Psoas muscle (tissue), 8 donors: ENCODE data around the gene RNF187. TPM values are rescaled to one million over a fixed set of nuclear protein-coding genes. Genes with fewer than 3 reads are reported as not detected.

Source experiments
- ATAC-seq, 4 donors: fragments of 200-7000 bp; cut with Tn5 transposase; one replicate each; pipeline ENCODE4 v1.9.1; 2020; ENCODE audit warnings: moderate library complexity in 3 of 4, mild to moderate bottlenecking in 2 of 4
- DNase-seq, 2 donors: peaks; one replicate each; pipeline ENCODE4 v3.0.0-alpha.2; 2020
- H3K27ac ChIP-seq: fragments of 200-600 bp; one replicate; pipeline ENCODE4 v1.8.0; 2022
- H3K27me3 ChIP-seq, 3 donors: fragments of 200-600 bp in 1 of 3; one replicate each; pipeline versions ENCODE4 v1.6.1 to v1.8.0; 2013 to 2022; ENCODE audit warnings: low read length in 2 of 3, mild to moderate bottlenecking in 2 of 3, moderate library complexity in 1 of 3; ENCODE audit not compliant: insufficient read depth in 3 of 3
- H3K36me3 ChIP-seq, 2 donors: fragments of 200-600 bp in 1 of 2; one replicate each; pipeline versions ENCODE4 v1.6.1 to v1.8.0; 2013 to 2022; ENCODE audit warnings: low read depth in 1 of 2, mild to moderate bottlenecking in 1 of 2, moderate library complexity in 1 of 2; ENCODE audit not compliant: insufficient read depth in 1 of 2
- H3K4me1 ChIP-seq: fragments of 200-600 bp; one replicate; pipeline ENCODE4 v1.8.0; 2022
- H3K4me3 ChIP-seq: fragments of 200-600 bp; one replicate; pipeline ENCODE4 v1.8.0; 2022; ENCODE audit warnings: mild to moderate bottlenecking
- H3K9me3 ChIP-seq: fragments of 200-600 bp; one replicate; pipeline ENCODE4 v1.8.0; 2022
- WGBS, 3 donors: extraction: QIAGEN DNeasy Blood & Tissue Kit; methylation state at CpG; one replicate each; pipeline versions ENCODE4 v1.1.6 to v1.1.7; 2013; 5-methylcytosine and 5-hydroxymethylcytosine counted together
- intact Hi-C, 2 donors: fragments of 100-400 bp; cut with DNase I; formaldehyde crosslinking; loops; one replicate each; pipeline versions ENCODE4 v1.11.0 to v1.14.2; 2022
- polyA plus RNA-seq, 3 donors: library from polyadenylated mRNA; stranded (reverse); fragments of 200-250 nt; gene quantifications; one replicate each; pipeline ENCODE4 v1.2.3, GENCODE V29; 2013
- total RNA-seq, 4 donors: library from RNA; stranded (reverse); fragmentation: NEBNext Ultra II Directional in 2 of 4; extraction: Animal tissue kit (Norgen Biotek cat#: 25700) in 2 of 4; gene quantifications; one replicate each; pipeline versions ENCODE4 v1.2.1 to v1.2.4, GENCODE V29; 2021 to 2023
- TF ChIP-seq, protein P1 (sequence below): fragments of 200-600 bp; IDR thresholded peaks from one replicate; pipeline ENCODE4 v1.8.0; 2022; ENCODE audit warnings: antibody characterized with exemption
- donor health status: healthy with polysubstance abuse.
- donor health status: DM: no; HTN: no; CAD: no; lungs with moderate emphysema.
- donor health status: Bipolar disorder and iron deficiency.
- donor health status: healthy.
- donor health status: DM: yes; HTN: yes; CAD: no.
- donor health status: DM: no; HTN: no; CAD: no.
- donor health status: DM: no; HTN: no; CAD: no.
- donor health status: DM: yes; HTN: yes; CAD: no.

The RNF187 gene
- total and polyA plus RNA-seq, 7 donors, result 34.8 to 167 (median 85.2) TPM

DNA sequence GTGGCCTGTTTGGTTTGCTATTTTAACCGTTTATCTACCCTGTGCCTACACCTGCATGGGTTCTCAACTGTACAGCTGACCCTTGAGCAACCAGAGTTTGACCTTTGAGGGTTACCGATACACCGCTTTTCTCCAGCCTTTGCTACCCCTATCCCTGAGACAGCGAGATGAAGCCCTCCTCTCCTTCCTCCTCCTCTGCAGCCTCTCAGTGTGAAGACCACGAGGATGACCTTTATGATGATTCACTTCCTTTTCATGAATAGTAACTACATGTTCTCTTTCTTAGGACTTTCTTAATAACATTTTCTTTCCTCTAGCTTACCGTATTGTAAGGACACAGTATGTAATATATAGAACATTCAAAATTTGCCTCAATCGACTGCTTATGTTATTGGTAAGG is 14.5 kb upstream of the RNF187 start:
- Histone ChIP-seq H3K4me3 (no peak overlapping the region), H3K36me3 (no peaks in the 10 kb centered on the region), H3K27ac (no peak overlapping the region), H3K9me3 (no peaks in the 10 kb centered on the region), H3K4me1 (no peaks in the 10 kb centered on the region), H3K27me3 (peaks cover 0 to 43% (median 14%) of the 10 kb centered on the region in 3 donors)
- TF ChIP-seq, protein P1, sequence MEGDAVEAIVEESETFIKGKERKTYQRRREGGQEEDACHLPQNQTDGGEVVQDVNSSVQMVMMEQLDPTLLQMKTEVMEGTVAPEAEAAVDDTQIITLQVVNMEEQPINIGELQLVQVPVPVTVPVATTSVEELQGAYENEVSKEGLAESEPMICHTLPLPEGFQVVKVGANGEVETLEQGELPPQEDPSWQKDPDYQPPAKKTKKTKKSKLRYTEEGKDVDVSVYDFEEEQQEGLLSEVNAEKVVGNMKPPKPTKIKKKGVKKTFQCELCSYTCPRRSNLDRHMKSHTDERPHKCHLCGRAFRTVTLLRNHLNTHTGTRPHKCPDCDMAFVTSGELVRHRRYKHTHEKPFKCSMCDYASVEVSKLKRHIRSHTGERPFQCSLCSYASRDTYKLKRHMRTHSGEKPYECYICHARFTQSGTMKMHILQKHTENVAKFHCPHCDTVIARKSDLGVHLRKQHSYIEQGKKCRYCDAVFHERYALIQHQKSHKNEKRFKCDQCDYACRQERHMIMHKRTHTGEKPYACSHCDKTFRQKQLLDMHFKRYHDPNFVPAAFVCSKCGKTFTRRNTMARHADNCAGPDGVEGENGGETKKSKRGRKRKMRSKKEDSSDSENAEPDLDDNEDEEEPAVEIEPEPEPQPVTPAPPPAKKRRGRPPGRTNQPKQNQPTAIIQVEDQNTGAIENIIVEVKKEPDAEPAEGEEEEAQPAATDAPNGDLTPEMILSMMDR, result no peak
- DNase-seq, result no peak
- no peak for ATAC-seq
- WGBS, 3 donors, result 70 to 81% (median 70%) methylated on average over 7 of the region's 7 CpGs
- intact Hi-C loops, result no loop called here

DNA sequence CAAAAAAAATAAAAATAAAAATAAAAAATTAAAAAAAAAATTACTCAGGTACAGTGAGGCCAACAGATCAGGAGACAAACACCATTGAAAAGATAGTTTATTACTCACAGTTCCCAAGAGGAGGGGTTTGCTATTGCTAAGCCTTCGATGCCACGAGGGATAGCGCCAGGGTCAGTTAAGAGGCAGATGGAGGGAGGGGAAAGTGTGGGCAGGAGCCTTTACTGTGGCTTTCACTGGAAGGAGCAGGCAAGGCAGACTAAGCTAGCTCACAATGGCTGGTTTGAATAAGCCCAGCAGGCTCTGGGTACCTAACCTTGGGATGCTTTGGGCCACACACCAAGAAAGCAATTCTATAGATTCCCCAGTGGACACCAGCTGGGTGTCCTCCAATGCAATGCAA is 12.7 kb upstream of the RNF187 start:
- DNase-seq (no peak), ATAC-seq (no peak)
- Histone ChIP-seq H3K36me3 (no peaks in the 10 kb centered on the region), H3K27me3 (peaks cover 0 to 25% (median 8%) of the 10 kb centered on the region in 3 donors), H3K4me1 (no peaks in the 10 kb centered on the region), H3K27ac (no peak overlapping the region), H3K9me3 (no peaks in the 10 kb centered on the region), H3K4me3 (no peak overlapping the region)
- TF ChIP-seq, protein P1, result no peak
- WGBS, 3 donors, result 67 to 75% (median 72%) methylated on average over 3 of the region's 3 CpGs
- intact Hi-C loops, result no loop called here

DNA sequence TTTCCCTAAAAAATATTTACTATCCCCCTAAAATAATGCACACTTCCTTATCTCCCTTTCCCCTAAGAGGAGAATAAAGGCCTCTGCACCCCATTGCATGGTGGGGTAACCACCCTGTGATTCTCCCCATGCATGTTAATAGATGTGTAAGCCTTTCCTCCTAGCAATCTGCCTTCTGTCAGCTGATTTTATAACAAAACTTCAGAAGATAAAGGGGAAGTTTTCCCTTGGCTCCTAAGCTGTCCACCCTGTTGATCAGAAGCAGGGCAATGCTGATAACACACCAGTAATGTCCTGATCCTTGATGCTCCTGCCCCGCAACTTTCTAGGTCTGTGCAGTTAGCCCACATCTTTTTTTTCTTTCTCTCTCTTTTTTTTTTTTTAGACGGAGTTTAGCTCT is 11.4 kb upstream of the RNF187 start:
- TF ChIP-seq, protein P1, result no peak
- Histone ChIP-seq H3K36me3 (no peaks in the 10 kb centered on the region), H3K9me3 (no peaks in the 10 kb centered on the region), H3K4me1 (no peaks in the 10 kb centered on the region), H3K27ac (no peak overlapping the region), H3K4me3 (no peak overlapping the region), H3K27me3 (peaks cover 0 to 14% (median 4%) of the 10 kb centered on the region in 3 donors)
- ATAC-seq (no peak), DNase-seq (no peak)
- intact Hi-C loops, result no loop called here
- WGBS, 3 donors, result 77 to 88% (median 83%) methylated on average over 2 of the region's 2 CpGs

DNA sequence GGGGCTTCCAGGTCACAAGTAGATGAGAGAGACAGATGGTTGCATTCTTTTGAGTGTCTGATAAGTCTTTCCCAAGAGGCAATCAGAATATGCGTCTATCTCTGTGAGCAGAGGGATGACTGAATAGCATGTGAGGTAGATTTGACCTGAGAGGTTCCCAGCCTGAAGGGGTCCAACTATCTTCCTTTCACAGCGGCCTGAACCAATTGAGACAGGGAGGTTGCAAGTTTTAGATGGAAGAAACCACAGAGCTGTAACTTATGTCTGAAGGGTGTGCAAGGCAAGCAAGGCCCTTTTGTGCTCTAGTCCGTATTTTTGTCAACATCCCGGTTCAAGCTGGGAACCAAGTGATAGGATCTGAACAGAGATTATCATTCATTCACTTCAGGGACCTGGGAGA is 9.9 kb upstream of the RNF187 start:
- WGBS, 3 donors, result 81 to 85% (median 84%) methylated on average over 4 of the region's 4 CpGs

DNA sequence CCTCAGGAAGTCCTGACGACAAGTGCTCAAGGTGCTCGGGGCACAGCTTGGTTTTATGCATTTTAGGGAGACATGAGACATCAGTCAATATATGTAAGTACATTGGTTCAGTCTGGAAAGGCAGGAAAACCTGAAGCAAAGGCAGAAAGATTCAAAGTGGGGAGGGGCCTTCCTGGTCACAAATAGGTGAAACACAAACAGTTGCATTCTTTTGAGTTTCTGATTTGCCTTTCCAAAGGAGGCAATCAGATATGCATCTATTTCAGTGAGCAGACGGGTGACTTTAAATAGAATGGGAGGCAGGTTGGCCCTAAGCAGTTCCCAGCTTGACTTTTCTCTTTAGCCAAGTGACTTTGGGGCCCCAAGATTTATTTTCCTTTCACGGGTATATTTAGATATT is 8.9 kb upstream of the RNF187 start:
- DNase-seq, result no peak
- 29 to 49% (median 43%) methylated on average over 4 of the region's 4 CpGs for WGBS, 3 donors
- H3K36me3 ChIP-seq, result no peaks in the 10 kb centered on the region

More for the DNA sequence above, 9.9 kb upstream of the RNF187 start:
- H3K36me3 ChIP-seq, result no peaks in the 10 kb centered on the region
- intact Hi-C loops, result no loop called here
- TF ChIP-seq, protein P1, result no peak
- no peaks in the 10 kb centered on the region for H3K9me3 ChIP-seq
- no peaks in the 10 kb centered on the region for H3K4me1 ChIP-seq
- no peak for ATAC-seq
- no peak for DNase-seq
- H3K27me3 ChIP-seq, result peaks cover 0 to 1% (median 0%) of the 10 kb centered on the region in 3 donors
- no peak overlapping the region for H3K27ac ChIP-seq
- no peak overlapping the region for H3K4me3 ChIP-seq

More for the DNA sequence above, 8.9 kb upstream of the RNF187 start:
- TF ChIP-seq, protein P1, result no peak
- ATAC-seq, result no peak
- H3K27ac ChIP-seq, result no peak overlapping the region
- no peak overlapping the region for H3K4me3 ChIP-seq
- H3K9me3 ChIP-seq, result no peaks in the 10 kb centered on the region
- H3K4me1 ChIP-seq, result no peaks in the 10 kb centered on the region
- intact Hi-C loops, result no loop called here
- no peaks in the 10 kb centered on the region for H3K27me3 ChIP-seq
